ENCODE data around the gene ZRANB1. TPM values are rescaled to one million over a fixed set of nuclear protein-coding genes. Genes with fewer than 3 reads are reported as not detected.

The ZRANB1 gene
- total RNA-seq, 1 donor from 2014 or later, result 24.0 TPM

- Mint-ChIP-seq H3K4me1 (peaks cover 34% of the 10 kb centered on the region), H3K4me3 (no peak overlapping the region), H3K27ac (ENCODE audit: unreplicated experiment) (peak overlapping the region; percentile 14), H3K9me3 (no peaks in the 10 kb centered on the region), H3K27me3 (ENCODE audit: low read depth) (no peaks in the 10 kb centered on the region), H3K36me3 (ENCODE audit: low read depth) (peaks cover 8% of the 10 kb centered on the region)
- no peak for TF ChIP-seq CTCF (conservative IDR thresholded peaks at IDR 0.05)
- no peak for DNase-seq (ENCODE audit: low read depth, low spot score)
Measured at GRCh38 chr10:125029584-125030242, 87.8 kb downstream of the ZRANB1 start.

- Mint-ChIP-seq H3K4me1 (peaks cover 34% of the 10 kb centered on the region), H3K27ac (ENCODE audit: unreplicated experiment) (peak overlapping the region; percentile 27), H3K36me3 (ENCODE audit: low read depth) (peaks cover 4% of the 10 kb centered on the region)
Measured at GRCh38 chr10:125030567-125031197, 88.8 kb downstream of the ZRANB1 start.

GRCh38 chr10:125032474-125033020 is 90.6 kb downstream of the ZRANB1 start:
- Mint-ChIP-seq H3K36me3 (ENCODE audit: low read depth) (peaks cover 2% of the 10 kb centered on the region), H3K4me1 (peaks cover 45% of the 10 kb centered on the region), H3K4me3 (no peak overlapping the region), H3K27me3 (ENCODE audit: low read depth) (no peaks in the 10 kb centered on the region), H3K9me3 (no peaks in the 10 kb centered on the region), H3K27ac (ENCODE audit: unreplicated experiment) (peak overlapping the region; percentile 54)
- no peak for DNase-seq (ENCODE audit: low read depth, low spot score)
- TF ChIP-seq CTCF (conservative IDR thresholded peaks at IDR 0.05), result no peak

More at GRCh38 chr10:125030567-125031197, 88.8 kb downstream of the ZRANB1 start:
- no peak overlapping the region for H3K4me3 Mint-ChIP-seq
- no peak for TF ChIP-seq CTCF (conservative IDR thresholded peaks at IDR 0.05)
- no peaks in the 10 kb centered on the region for H3K9me3 Mint-ChIP-seq
- no peak for DNase-seq (ENCODE audit: low read depth, low spot score)
- no peaks in the 10 kb centered on the region for H3K27me3 Mint-ChIP-seq (ENCODE audit: low read depth)

- peaks cover 48% of the 10 kb centered on the region for H3K4me1 Mint-ChIP-seq
- peaks cover 2% of the 10 kb centered on the region for H3K36me3 Mint-ChIP-seq (ENCODE audit: low read depth)
Measured at GRCh38 chr10:125033146-125033924, 91.4 kb downstream of the ZRANB1 start.

More at GRCh38 chr10:125033146-125033924, 91.4 kb downstream of the ZRANB1 start:
- Mint-ChIP-seq H3K4me3 (no peak overlapping the region), H3K27ac (ENCODE audit: unreplicated experiment) (no peak overlapping the region), H3K27me3 (ENCODE audit: low read depth) (no peaks in the 10 kb centered on the region), H3K9me3 (no peaks in the 10 kb centered on the region)
- no peak for TF ChIP-seq CTCF (conservative IDR thresholded peaks at IDR 0.05)
- DNase-seq (ENCODE audit: low read depth, low spot score), result no peak
